ENCODE results near the gene PTPRN2. TPM values are rescaled to one million over a fixed set of nuclear protein-coding genes. Genes with fewer than 3 reads are reported as not detected.
"Not testable (repeated sequence)": the region's sequence is repeated elsewhere in the genome, so short reads cannot be mapped to it uniquely, and the experiment has no call there.

The PTPRN2 gene
- total RNA-seq, 1 donor from 2014 or later = 32.2 TPM

- Mint-ChIP-seq H3K27ac (ENCODE audit: unreplicated experiment) (peak overlapping the region; percentile 43), H3K4me1 (no peaks in the 10 kb centered on the region), H3K36me3 (ENCODE audit: low read depth) (no peaks in the 10 kb centered on the region), H3K4me3 (no peak overlapping the region), H3K9me3 (no peaks in the 10 kb centered on the region), H3K27me3 (ENCODE audit: low read depth) (peaks cover 60% of the 10 kb centered on the region)
- TF ChIP-seq CTCF (conservative IDR thresholded peaks at IDR 0.05) = peak; percentile 77
- peak; percentile 49 for DNase-seq (ENCODE audit: low read depth, low spot score)
Measured at GRCh38 chr7:158353606-158354570, 233.7 kb downstream of the PTPRN2 start.

GRCh38 chr7:158351899-158352729 is 235.5 kb downstream of the PTPRN2 start:
- H3K9me3 Mint-ChIP-seq; H3K27ac Mint-ChIP-seq (ENCODE audit: unreplicated experiment); DNase-seq (ENCODE audit: low read depth, low spot score); H3K36me3 Mint-ChIP-seq (ENCODE audit: low read depth); H3K4me1 Mint-ChIP-seq; H3K4me3 Mint-ChIP-seq: not testable (repeated sequence)
- H3K27me3 Mint-ChIP-seq (ENCODE audit: low read depth) = peaks cover 70% of the 10 kb centered on the region

GRCh38 chr7:158351481-158351880 is 236.1 kb downstream of the PTPRN2 start:
- no peak for DNase-seq (ENCODE audit: low read depth, low spot score)

GRCh38 chr7:158351051-158351450 is 236.6 kb downstream of the PTPRN2 start:
- H3K27me3 Mint-ChIP-seq (ENCODE audit: low read depth) = peaks cover 77% of the 10 kb centered on the region
- no peak overlapping the region for H3K4me3 Mint-ChIP-seq
- no peaks in the 10 kb centered on the region for H3K36me3 Mint-ChIP-seq (ENCODE audit: low read depth)
- DNase-seq (ENCODE audit: low read depth, low spot score) = no peak
- no peak for TF ChIP-seq CTCF (conservative IDR thresholded peaks at IDR 0.05)
- H3K27ac Mint-ChIP-seq (ENCODE audit: unreplicated experiment) = no peak overlapping the region
- H3K9me3 Mint-ChIP-seq = no peaks in the 10 kb centered on the region
- H3K4me1 Mint-ChIP-seq = no peaks in the 10 kb centered on the region

More at GRCh38 chr7:158351481-158351880, 236.1 kb downstream of the PTPRN2 start:
- Mint-ChIP-seq H3K27me3 (ENCODE audit: low read depth) (peaks cover 76% of the 10 kb centered on the region), H3K4me1 (no peaks in the 10 kb centered on the region), H3K27ac (ENCODE audit: unreplicated experiment) (no peak overlapping the region), H3K36me3 (ENCODE audit: low read depth) (no peaks in the 10 kb centered on the region), H3K9me3 (no peaks in the 10 kb centered on the region), H3K4me3 (no peak overlapping the region)
- TF ChIP-seq CTCF (conservative IDR thresholded peaks at IDR 0.05) = no peak

- Mint-ChIP-seq H3K4me3 (no peak overlapping the region), H3K4me1 (no peaks in the 10 kb centered on the region), H3K9me3 (no peaks in the 10 kb centered on the region), H3K27ac (ENCODE audit: unreplicated experiment) (no peak overlapping the region), H3K27me3 (ENCODE audit: low read depth) (peaks cover 72% of the 10 kb centered on the region), H3K36me3 (ENCODE audit: low read depth) (no peaks in the 10 kb centered on the region)
- no peak for DNase-seq (ENCODE audit: low read depth, low spot score)
- TF ChIP-seq CTCF (conservative IDR thresholded peaks at IDR 0.05) = no peak
Measured at GRCh38 chr7:158350166-158350900, 237.3 kb downstream of the PTPRN2 start.
